ENCODE data around the gene HINFP. TPM values are rescaled to one million over a fixed set of nuclear protein-coding genes. Genes with fewer than 3 reads are reported as not detected.

Gene HINFP
- total and polyA plus RNA-seq, 9 of the 15 experiments (the other 6 are each of a cell fraction or from before 2014, with no cell fraction given): 13.8 to 34.1 (median 22.5) TPM

DNA sequence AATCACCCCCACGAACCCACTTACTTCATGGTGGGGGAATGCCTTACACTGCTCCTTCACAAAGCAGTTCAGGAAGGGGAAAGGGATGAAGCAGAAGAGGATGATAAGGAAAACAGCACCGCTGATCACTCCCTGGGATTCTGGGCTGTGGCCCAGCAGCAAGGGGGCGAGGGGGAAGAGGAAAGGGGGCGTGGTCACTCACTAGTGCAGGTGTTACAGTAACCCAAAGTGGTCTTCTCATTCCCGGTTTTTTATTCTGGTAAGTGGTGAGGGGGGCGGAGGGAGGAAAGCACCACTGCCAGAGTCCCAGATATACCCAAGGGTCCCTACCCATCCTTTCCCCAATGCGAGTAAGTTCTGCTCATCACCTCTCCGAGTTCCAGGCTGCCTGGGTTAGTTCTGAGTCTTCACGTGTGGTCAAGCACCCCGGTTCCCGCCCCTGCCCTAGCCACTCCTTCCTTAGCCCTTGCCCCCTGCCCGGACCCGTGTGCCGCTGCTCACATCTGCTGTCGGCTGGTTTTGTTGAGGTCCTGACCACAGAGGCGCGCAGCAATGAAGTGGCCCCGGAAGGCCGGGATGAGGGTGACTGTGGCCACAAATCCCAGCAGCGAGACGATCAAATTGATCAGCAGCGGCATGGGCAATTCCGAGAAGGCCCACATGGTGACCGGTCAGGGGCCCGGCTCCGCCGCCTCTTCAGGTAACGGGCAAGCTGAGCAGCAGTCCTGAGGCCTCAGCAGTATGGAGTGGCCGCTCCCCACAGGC, 20.2 kb upstream of the HINFP start (continued):
- TF ChIP-seq ZNF512 (tag; IDR thresholded peaks at IDR 0.05): no peak
- TF ChIP-seq CBX2 (IDR thresholded peaks at IDR 0.05; ENCODE audit: insufficient read depth, low read length, poor library complexity, severe bottlenecking): no peak
- TF ChIP-seq TEAD4 (IDR thresholded peaks at IDR 0.05; ENCODE audit: low read length): no peak
- peak; percentile 67; the same call in 1 of the 2 replicates for TF ChIP-seq TEAD4 (CRISPR knock-in tag; IDR thresholded peaks at IDR 0.05; ENCODE audit: borderline replicate concordance)
- no peak for TF ChIP-seq PKNOX1 (IDR thresholded peaks at IDR 0.05)
- no peak for TF ChIP-seq SREBF1 (IDR thresholded peaks at IDR 0.05; ENCODE audit: borderline replicate concordance, low read depth, low read length)
- no peak for TF ChIP-seq ZKSCAN1 (IDR thresholded peaks at IDR 0.05; ENCODE audit: low read depth, low read length)
- TF ChIP-seq ZNF184 (CRISPR knock-in tag; IDR thresholded peaks at IDR 0.05): no peak
- TF ChIP-seq TFAM (CRISPR knock-in tag; conservative IDR thresholded peaks at IDR 0.05): no peak
- TF ChIP-seq, protein P1, sequence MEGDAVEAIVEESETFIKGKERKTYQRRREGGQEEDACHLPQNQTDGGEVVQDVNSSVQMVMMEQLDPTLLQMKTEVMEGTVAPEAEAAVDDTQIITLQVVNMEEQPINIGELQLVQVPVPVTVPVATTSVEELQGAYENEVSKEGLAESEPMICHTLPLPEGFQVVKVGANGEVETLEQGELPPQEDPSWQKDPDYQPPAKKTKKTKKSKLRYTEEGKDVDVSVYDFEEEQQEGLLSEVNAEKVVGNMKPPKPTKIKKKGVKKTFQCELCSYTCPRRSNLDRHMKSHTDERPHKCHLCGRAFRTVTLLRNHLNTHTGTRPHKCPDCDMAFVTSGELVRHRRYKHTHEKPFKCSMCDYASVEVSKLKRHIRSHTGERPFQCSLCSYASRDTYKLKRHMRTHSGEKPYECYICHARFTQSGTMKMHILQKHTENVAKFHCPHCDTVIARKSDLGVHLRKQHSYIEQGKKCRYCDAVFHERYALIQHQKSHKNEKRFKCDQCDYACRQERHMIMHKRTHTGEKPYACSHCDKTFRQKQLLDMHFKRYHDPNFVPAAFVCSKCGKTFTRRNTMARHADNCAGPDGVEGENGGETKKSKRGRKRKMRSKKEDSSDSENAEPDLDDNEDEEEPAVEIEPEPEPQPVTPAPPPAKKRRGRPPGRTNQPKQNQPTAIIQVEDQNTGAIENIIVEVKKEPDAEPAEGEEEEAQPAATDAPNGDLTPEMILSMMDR (IDR thresholded peaks at IDR 0.05 in 2 of 3, conservative IDR thresholded peaks at IDR 0.05 in 1 of 3; ENCODE audit: insufficient read depth in 2 of 3, low read depth in 1 of 3, low read length in 3 of 3): peak in 2 of 3 experiments; percentile 5 to 10; a peak in 2 of 6 replicates
- TF ChIP-seq SUPT5H (IDR thresholded peaks at IDR 0.05): no peak; the same call in none of the 2 replicates
- no peak for TF ChIP-seq ZNF274 (IDR thresholded peaks at IDR 0.05; ENCODE audit: borderline replicate concordance, low read depth, low read length)
- TF ChIP-seq, protein P2, sequence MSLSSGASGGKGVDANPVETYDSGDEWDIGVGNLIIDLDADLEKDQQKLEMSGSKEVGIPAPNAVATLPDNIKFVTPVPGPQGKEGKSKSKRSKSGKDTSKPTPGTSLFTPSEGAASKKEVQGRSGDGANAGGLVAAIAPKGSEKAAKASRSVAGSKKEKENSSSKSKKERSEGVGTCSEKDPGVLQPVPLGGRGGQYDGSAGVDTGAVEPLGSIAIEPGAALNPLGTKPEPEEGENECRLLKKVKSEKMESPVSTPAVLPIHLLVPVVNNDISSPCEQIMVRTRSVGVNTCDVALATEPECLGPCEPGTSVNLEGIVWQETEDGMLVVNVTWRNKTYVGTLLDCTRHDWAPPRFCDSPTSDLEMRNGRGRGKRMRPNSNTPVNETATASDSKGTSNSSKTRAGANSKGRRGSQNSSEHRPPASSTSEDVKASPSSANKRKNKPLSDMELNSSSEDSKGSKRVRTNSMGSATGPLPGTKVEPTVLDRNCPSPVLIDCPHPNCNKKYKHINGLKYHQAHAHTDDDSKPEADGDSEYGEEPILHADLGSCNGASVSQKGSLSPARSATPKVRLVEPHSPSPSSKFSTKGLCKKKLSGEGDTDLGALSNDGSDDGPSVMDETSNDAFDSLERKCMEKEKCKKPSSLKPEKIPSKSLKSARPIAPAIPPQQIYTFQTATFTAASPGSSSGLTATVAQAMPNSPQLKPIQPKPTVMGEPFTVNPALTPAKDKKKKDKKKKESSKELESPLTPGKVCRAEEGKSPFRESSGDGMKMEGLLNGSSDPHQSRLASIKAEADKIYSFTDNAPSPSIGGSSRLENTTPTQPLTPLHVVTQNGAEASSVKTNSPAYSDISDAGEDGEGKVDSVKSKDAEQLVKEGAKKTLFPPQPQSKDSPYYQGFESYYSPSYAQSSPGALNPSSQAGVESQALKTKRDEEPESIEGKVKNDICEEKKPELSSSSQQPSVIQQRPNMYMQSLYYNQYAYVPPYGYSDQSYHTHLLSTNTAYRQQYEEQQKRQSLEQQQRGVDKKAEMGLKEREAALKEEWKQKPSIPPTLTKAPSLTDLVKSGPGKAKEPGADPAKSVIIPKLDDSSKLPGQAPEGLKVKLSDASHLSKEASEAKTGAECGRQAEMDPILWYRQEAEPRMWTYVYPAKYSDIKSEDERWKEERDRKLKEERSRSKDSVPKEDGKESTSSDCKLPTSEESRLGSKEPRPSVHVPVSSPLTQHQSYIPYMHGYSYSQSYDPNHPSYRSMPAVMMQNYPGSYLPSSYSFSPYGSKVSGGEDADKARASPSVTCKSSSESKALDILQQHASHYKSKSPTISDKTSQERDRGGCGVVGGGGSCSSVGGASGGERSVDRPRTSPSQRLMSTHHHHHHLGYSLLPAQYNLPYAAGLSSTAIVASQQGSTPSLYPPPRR (CRISPR knock-in tag; IDR thresholded peaks at IDR 0.05; ENCODE audit: borderline replicate concordance): 0 out of 2 replicates have a peak, but pooled peaks have one; percentile 68
- TF ChIP-seq HMG20B (CRISPR knock-in tag; IDR thresholded peaks at IDR 0.05): no peak
